ENCODE data around the gene ZBED4. TPM values are rescaled to one million over a fixed set of nuclear protein-coding genes. Genes with fewer than 3 reads are reported as not detected.
A peak's percentile ranks its signal among the peaks of the same experiment; 100 is the strongest.

Gene ZBED4
- polyA plus RNA-seq, 1 experiment = 6.3 TPM

- no peak overlapping the region for H3K4me3 ChIP-seq (ENCODE audit: low read depth, low read length)
- POLR2A ChIA-PET = no interaction called here
- CTCF ChIA-PET = no interaction called here
These were observed 75.0 kb downstream of the ZBED4 start for GRCh38 chr22:49928555-49929210.

GRCh38 chr22:49929211-49929979, 75.8 kb downstream of the ZBED4 start:
- no peak overlapping the region for H3K27ac ChIP-seq (ENCODE audit: low read depth, low read length)
- TF ChIP-seq CTCF (IDR thresholded peaks at IDR 0.05; ENCODE audit: low read depth, low read length) = peak; percentile 40; the same call in 1 of the 2 replicates
- CTCF ChIA-PET = interaction anchor here (0.9 to 2.3 kb wide), 4 partner anchors 23 to 213 kb away, joined by 4 to 28 read pairs (median 6); no protein-coding TSS in a partner anchor
- H3K4me3 ChIP-seq (ENCODE audit: low read depth, low read length) = peak overlapping the region; percentile 10; the same call in 1 of the 2 replicates
- POLR2A ChIA-PET = interaction anchor here (1.0 kb wide), 1 partner anchor 23 kb away, joined by 3 read pairs; no protein-coding TSS in a partner anchor
- H3K9me3 ChIP-seq (ENCODE audit: control insufficient read depth, insufficient read depth, low read length) = no peaks in the 10 kb centered on the region; the same call in 1 of the 2 replicates
- no peak for DNase-seq (ENCODE audit: low read depth, low spot score)
- H3K27me3 ChIP-seq (ENCODE audit: control insufficient read depth, insufficient read depth, low read length) = no peaks in the 10 kb centered on the region

More at GRCh38 chr22:49928555-49929210, 75.0 kb downstream of the ZBED4 start:
- no peak for DNase-seq (ENCODE audit: low read depth, low spot score)
- TF ChIP-seq CTCF (IDR thresholded peaks at IDR 0.05; ENCODE audit: low read depth, low read length) = no peak
- Histone ChIP-seq H3K27ac (ENCODE audit: low read depth, low read length) (no peak overlapping the region), H3K27me3 (ENCODE audit: control insufficient read depth, insufficient read depth, low read length) (no peaks in the 10 kb centered on the region), H3K9me3 (ENCODE audit: control insufficient read depth, insufficient read depth, low read length) (no peaks in the 10 kb centered on the region; the same call in 1 of the 2 replicates)

GRCh38 chr22:49929994-49930575, 76.4 kb downstream of the ZBED4 start:
- CTCF ChIA-PET = interaction anchor here (0.9 to 2.3 kb wide), 4 partner anchors 22 to 213 kb away, joined by 4 to 28 read pairs (median 6); no protein-coding TSS in a partner anchor
- POLR2A ChIA-PET = interaction anchor here (1.0 kb wide), 1 partner anchor 22 kb away, joined by 3 read pairs; no protein-coding TSS in a partner anchor
- Histone ChIP-seq H3K4me3 (ENCODE audit: low read depth, low read length) (no peak overlapping the region), H3K27me3 (ENCODE audit: control insufficient read depth, insufficient read depth, low read length) (no peaks in the 10 kb centered on the region), H3K9me3 (ENCODE audit: control insufficient read depth, insufficient read depth, low read length) (no peaks in the 10 kb centered on the region; the same call in 1 of the 2 replicates), H3K27ac (ENCODE audit: low read depth, low read length) (no peak overlapping the region)
- no peak for TF ChIP-seq CTCF (IDR thresholded peaks at IDR 0.05; ENCODE audit: low read depth, low read length)
- no peak for DNase-seq (ENCODE audit: low read depth, low spot score)

- peak; percentile 46 for TF ChIP-seq CTCF (IDR thresholded peaks at IDR 0.05; ENCODE audit: low read depth, low read length)
- H3K27me3 ChIP-seq (ENCODE audit: control insufficient read depth, insufficient read depth, low read length) = no peaks in the 10 kb centered on the region
- DNase-seq (ENCODE audit: low read depth, low spot score) = no peak
- ChIA-PET POLR2A (interaction anchor here (1.0 kb wide), 1 partner anchor 22 kb away, joined by 3 read pairs; no protein-coding TSS in a partner anchor), CTCF (interaction anchor here (0.5 to 2.3 kb wide), 5 partner anchors 21 to 212 kb away, joined by 3 to 28 read pairs (median 4); no protein-coding TSS in a partner anchor)
- no peak overlapping the region for H3K4me3 ChIP-seq (ENCODE audit: low read depth, low read length)
- no peak overlapping the region for H3K27ac ChIP-seq (ENCODE audit: low read depth, low read length)
- H3K9me3 ChIP-seq (ENCODE audit: control insufficient read depth, insufficient read depth, low read length) = no peaks in the 10 kb centered on the region; the same call in 1 of the 2 replicates
These were observed 77.2 kb downstream of the ZBED4 start for GRCh38 chr22:49930596-49931412.

Measured in AG04450 (cell line).